Epithelial cell of proximal tubule (primary cell): ENCODE measurements around the gene PCYT2. TPM values are rescaled to one million over a fixed set of nuclear protein-coding genes. Genes with fewer than 3 reads are reported as not detected.

Experiments used
- DNase-seq: peaks from one replicate; pipeline ENCODE4 v3.0.0-alpha.2; 2011; ENCODE audit warnings: low read depth
- H3K4me3 ChIP-seq: 2 replicates; pipeline ENCODE4 v1.5.1; 2011; ENCODE audit warnings: low read depth, mild to moderate bottlenecking, low read length
- total RNA-seq: library from RNA; depleted of rRNA; stranded (reverse); fragments of >200 nt; gene quantifications from 2 replicates; pipeline ENCODE4 v1.2.3, GENCODE V29; 2015
- TF ChIP-seq, protein P1 (sequence below): conservative IDR thresholded peaks from 2 replicates; pipeline ENCODE4 v1.5.1; 2012; ENCODE audit warnings: low read depth, mild to moderate bottlenecking, low read length

Gene PCYT2
- total RNA-seq, 1 donor from 2014 or later = 24.3 TPM

DNA sequence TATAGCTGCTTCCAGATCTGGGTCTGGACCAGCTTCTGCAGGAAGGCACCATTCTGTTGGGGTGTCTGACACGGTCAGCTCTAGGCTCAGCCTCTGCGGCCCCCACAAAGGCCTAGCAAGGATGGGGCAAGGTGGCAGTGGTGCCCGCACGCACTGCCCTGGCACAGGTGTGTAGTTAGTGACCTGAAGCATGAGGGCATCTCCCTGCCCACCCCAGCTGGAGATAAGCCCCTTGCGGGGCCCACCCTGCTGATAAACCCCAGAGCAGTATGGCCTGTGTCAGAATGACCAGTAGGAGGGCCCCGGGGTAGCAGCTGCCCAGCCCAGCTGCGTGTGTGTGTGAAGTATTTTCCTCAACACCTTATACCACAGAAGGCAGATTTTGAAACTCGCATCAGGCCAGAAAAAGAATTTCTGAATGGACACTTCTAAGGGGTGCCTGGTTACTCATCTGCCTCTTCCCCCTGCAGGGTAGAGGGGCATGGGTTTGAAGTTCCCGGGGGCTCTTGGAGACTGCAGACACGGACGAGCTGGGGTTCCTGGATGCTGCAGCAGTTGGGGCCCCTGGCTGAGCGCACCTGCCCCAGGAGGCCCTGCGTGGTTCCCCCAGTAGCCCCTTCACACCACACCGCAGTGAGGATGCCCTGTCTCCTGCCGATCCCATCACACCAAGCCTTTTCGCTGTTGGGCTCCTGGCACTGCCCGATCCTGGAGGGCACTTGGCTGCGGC is 44.6 kb downstream of the PCYT2 start:
- TF ChIP-seq, protein P1, sequence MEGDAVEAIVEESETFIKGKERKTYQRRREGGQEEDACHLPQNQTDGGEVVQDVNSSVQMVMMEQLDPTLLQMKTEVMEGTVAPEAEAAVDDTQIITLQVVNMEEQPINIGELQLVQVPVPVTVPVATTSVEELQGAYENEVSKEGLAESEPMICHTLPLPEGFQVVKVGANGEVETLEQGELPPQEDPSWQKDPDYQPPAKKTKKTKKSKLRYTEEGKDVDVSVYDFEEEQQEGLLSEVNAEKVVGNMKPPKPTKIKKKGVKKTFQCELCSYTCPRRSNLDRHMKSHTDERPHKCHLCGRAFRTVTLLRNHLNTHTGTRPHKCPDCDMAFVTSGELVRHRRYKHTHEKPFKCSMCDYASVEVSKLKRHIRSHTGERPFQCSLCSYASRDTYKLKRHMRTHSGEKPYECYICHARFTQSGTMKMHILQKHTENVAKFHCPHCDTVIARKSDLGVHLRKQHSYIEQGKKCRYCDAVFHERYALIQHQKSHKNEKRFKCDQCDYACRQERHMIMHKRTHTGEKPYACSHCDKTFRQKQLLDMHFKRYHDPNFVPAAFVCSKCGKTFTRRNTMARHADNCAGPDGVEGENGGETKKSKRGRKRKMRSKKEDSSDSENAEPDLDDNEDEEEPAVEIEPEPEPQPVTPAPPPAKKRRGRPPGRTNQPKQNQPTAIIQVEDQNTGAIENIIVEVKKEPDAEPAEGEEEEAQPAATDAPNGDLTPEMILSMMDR = no peak
- H3K4me3 ChIP-seq = no peak overlapping the region
- no peak for DNase-seq

DNA sequence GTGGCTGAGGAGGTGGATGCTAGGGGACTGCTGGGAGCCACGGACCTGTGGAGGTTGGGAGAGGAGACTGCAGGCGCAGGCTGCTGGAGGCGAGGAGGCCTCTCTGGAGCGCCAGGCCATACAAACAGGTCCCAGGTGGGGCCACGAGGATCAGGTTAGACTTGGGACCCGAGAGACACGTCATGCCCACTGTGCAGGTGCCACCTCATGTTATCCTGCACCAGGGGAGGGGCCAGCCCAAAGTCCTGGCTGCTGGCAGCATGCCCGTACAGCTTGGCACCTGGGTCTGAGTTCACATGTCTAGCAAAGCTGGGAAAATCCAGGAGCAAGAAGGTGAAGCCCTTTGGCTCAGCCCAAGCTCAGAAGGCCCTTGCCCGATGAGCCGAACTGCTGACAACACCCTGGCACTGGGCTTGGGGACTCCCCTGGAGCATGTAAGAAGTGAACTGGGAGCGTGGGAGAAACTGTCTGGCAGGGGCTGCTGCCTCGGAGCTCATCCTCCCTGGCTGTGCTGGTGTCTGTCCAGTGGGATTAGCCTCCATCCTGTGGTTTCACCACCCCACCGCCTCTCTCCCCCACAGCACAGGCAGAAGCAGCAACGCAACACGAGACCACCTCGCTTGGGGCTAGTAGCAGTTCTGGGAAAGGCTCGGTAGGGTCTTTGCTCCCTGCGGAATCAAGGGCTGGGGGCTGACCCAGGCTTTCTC is 45.3 kb downstream of the PCYT2 start:
- TF ChIP-seq, protein P1 = no peak
- peak; percentile 31 for DNase-seq
- H3K4me3 ChIP-seq = no peak overlapping the region

DNA sequence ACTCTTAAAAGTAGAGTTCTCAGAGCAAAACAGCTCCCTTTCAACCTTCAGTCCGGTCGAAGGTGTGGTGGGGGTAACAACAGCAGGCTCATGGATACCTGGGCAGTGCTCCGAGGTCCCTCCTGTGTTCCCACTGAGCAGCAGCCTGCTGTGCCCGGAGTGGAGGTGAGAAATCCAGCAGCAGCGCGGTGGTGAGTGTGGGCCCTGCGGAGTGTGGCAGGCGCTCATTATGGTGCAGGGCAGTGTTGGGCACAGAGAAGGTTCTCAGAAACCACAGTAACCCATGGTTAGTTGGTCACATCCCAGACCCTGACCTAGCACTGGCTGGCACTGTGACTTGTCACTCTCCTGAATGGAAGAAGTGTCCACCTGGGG is 45.9 kb downstream of the PCYT2 start:
- H3K4me3 ChIP-seq = no peak overlapping the region

DNA sequence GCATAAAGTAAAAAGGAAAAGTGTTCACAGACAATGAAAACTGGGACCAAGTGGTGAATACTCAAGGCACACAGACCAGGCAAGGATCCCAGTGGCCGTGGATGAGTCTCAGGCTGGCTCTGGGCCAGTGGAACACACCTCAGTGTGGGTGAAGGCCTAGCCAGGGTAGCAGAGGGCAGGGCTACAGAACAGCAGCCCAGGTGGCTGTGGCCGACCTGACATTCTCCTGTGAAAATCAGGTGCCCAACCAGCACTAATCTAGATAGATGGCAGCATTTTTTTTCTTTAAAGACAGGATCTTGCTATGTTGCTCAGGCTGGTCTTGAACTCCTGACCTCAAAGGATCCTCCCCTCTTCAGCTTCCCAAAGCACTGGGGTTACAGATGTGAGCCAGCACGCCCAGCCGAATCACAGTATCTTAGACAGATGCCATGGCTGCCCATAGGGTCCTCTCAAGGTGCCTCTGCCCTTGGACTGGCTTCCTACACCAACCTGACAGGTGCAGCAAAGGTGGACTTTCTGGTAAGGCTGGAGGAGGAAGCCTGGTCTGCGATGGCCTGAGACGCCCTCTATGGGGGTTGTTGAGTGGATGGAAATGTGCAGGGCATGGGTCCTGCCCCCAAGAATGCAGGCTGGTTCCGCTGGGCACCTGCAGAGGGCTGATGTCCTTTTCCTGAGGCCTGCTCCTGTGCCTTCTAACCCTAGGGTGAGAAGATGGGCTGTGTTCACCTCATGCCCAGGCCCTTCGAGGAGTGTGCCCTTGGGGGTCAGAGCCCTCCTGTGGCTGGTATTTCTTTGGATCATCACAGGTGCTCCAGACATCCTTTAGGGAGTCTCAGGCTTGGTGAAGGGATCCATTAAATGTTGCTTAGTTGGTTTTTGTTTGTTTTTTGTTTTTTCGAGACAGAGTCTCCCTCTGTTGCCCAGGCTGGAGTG is 47.1 kb downstream of the PCYT2 start:
- TF ChIP-seq, protein P1 = peak; percentile 9
- DNase-seq = no peak
- no peak overlapping the region for H3K4me3 ChIP-seq

More for the DNA sequence above, 45.9 kb downstream of the PCYT2 start:
- DNase-seq = no peak
- TF ChIP-seq, protein P1 = no peak

DNA sequence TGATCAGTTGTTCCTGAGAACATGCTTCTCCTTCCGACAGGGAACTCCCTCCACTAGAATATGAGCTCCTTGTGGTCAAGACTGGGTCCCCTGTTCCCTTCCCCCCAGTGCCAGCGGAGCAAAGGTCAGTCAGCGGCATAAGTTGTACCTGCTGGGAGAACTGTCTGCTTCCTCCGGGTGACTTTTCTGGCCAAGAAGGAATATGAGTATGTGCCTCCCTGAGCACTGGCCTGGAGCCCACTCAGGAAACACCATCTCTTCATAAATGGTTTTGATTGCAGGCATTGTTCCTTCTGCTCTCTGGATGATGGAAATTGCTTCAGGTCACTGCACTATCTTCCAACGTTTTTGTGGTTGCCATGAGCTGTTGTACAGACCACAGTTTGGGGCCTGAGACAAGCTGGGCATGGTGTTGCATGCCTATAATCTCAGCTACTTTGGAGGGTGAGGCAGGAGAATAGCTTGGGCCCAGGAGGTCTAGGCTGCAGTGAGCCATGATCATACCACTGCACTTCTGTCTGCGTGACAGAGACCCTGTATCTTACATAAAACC is 48.0 kb downstream of the PCYT2 start:
- TF ChIP-seq, protein P1 = no peak
- no peak for DNase-seq
- H3K4me3 ChIP-seq = no peak overlapping the region

DNA sequence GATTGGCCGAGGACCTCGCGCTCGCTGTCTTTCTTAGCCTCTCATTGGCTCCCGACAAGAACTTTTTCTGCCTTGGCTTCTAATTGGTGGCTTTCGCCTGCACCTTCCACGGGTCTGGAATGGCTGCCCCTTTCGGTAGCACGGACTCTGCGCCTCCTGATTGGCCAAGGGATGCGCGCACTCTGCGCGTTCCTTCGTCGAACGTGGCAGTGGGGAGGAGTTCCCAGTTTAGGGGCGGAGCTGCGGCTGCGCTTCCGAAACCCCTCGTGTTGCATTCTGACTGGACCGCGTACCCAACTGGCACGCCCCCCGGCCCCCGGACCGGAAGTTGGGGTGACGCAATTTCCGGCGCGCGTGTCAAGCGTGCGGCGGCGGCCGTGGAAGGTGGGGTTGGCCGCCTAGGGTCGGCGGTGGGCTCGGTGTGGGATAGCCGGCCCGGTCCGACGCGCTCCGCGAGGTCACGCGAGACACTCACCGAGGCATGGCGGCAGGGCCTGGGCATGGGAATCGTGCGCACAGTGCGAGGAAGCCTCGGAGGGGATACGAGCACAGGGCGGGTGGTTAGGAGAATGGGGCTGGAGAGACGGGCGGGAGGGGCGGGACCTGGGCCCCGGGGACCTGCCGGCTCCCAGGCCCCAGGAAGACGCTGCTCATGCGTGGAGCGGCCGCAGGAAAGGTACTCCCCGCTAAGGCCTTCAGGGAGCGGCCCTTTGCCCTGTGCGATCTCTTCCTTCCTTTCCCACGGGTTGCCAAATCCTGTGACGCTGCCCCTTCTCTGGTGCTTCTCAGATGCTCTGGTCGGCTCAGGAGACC is 50.2 kb downstream of the PCYT2 start:
- TF ChIP-seq, protein P1 = no peak

More for the DNA sequence above, 50.2 kb downstream of the PCYT2 start:
- DNase-seq = peak; percentile 100
- H3K4me3 ChIP-seq = peak overlapping the region; percentile 77
